Measurements from ENCODE around the gene PKP3. TPM values are rescaled to one million over a fixed set of nuclear protein-coding genes. Genes with fewer than 3 reads are reported as not detected.

PKP3 gene
- polyA plus RNA-seq, 1 of the 3 experiments (the other 2 are of a cell fraction): 1.4 TPM

DNA sequence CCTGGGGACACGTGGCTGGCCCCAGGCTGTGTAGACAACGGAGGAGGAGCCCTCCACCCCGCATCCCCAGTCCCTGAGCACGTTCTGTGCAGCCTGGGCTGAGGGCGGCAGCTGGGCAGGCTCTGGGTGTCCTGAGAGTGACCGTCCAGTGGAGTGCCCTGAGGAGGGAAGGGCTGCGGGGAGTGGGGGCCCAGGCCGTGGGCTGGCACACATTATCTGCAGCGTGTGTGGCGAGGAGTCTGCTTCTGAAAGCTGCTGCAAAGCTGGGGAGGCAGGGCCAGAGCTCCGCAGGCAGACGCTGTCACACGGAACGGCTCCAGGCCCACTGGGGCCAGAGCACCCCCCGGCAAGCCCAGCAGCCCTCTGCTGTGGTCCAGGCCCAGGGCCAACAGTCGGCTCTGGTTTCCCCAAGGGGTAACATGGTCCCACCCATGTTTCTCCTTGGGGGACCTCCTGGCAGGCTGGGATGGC, 48.6 kb downstream of the PKP3 start:
- Histone ChIP-seq H3K27ac (ENCODE audit: low read depth in 2 of 2, low read length in 1 of 2) (no peak overlapping the region; a peak in 1 of 4 replicates), H3K4me1 (ENCODE audit: control insufficient read depth in 1 of 2, insufficient read depth in 2 of 2, low read depth in 1 of 2, low read length in 1 of 2) (peaks cover 0 to 12% of the 10 kb centered on the region in 2 experiments; a peak in 1 of 4 replicates), H3K9me2 (no peaks in the 10 kb centered on the region), H3K9ac (no peak overlapping the region), H3K4me2 (no peak overlapping the region), H3K27me3 (ENCODE audit: insufficient read depth) (peaks cover 9% of the 10 kb centered on the region; the same call in 1 of the 2 replicates), H4K20me1 (ENCODE audit: insufficient read depth) (no peaks in the 10 kb centered on the region), H2AFZ (ENCODE audit: low read depth) (no peak overlapping the region), H3F3A (replicated peaks; ENCODE audit: insufficient read depth) (no peaks in the 10 kb centered on the region), H3K4me3 (ENCODE audit: low read depth in 2 of 2, low read length in 1 of 2) (no peak overlapping the region), H3K9me3 (no peaks in the 10 kb centered on the region), H3K36me3 (replicated peaks in 1 of 2; ENCODE audit: control insufficient read depth in 1 of 2, insufficient read depth in 2 of 2, low read length in 1 of 2) (no peaks in the 10 kb centered on the region), H3K79me2 (ENCODE audit: insufficient read depth) (no peaks in the 10 kb centered on the region)
- 40% methylated on average over 1 of the region's 16 CpGs for WGBS (ENCODE audit: low lambda C conversion rate)
- peak; percentile 80 for DNase-seq
- TF ChIP-seq SIN3A (IDR thresholded peaks at IDR 0.05; ENCODE audit: borderline replicate concordance, low read depth, low read length) (no peak), GABPA (IDR thresholded peaks at IDR 0.05; ENCODE audit: low read depth) (no peak), MXI1 (IDR thresholded peaks at IDR 0.05; ENCODE audit: low read depth, low read length) (no peak), NRF1 (IDR thresholded peaks at IDR 0.05; ENCODE audit: low read depth, low read length) (no peak), FOXJ3 (CRISPR knock-in tag; IDR thresholded peaks at IDR 0.05) (no peak), ELF1 (IDR thresholded peaks at IDR 0.05) (no peak), GATA2 (CRISPR knock-in tag; IDR thresholded peaks at IDR 0.05) (no peak), USF2 (IDR thresholded peaks at IDR 0.05; ENCODE audit: borderline replicate concordance, low read depth, low read length) (no peak), RFX5 (IDR thresholded peaks at IDR 0.05; ENCODE audit: low read length) (no peak), FOSL2 (IDR thresholded peaks at IDR 0.05; ENCODE audit: borderline replicate concordance, low read depth) (no peak), YY1 (IDR thresholded peaks at IDR 0.05; ENCODE audit: low read depth) (no peak), USF1 (IDR thresholded peaks at IDR 0.05; ENCODE audit: borderline replicate concordance, low read depth) (no peak), EP300 (IDR thresholded peaks at IDR 0.05; ENCODE audit: borderline replicate concordance in 1 of 2, low read depth in 1 of 2, low read length in 1 of 2) (no peak)
- TF ChIP-seq, protein P1, sequence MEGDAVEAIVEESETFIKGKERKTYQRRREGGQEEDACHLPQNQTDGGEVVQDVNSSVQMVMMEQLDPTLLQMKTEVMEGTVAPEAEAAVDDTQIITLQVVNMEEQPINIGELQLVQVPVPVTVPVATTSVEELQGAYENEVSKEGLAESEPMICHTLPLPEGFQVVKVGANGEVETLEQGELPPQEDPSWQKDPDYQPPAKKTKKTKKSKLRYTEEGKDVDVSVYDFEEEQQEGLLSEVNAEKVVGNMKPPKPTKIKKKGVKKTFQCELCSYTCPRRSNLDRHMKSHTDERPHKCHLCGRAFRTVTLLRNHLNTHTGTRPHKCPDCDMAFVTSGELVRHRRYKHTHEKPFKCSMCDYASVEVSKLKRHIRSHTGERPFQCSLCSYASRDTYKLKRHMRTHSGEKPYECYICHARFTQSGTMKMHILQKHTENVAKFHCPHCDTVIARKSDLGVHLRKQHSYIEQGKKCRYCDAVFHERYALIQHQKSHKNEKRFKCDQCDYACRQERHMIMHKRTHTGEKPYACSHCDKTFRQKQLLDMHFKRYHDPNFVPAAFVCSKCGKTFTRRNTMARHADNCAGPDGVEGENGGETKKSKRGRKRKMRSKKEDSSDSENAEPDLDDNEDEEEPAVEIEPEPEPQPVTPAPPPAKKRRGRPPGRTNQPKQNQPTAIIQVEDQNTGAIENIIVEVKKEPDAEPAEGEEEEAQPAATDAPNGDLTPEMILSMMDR (IDR thresholded peaks at IDR 0.05): no peak
- TF ChIP-seq, protein P2, sequence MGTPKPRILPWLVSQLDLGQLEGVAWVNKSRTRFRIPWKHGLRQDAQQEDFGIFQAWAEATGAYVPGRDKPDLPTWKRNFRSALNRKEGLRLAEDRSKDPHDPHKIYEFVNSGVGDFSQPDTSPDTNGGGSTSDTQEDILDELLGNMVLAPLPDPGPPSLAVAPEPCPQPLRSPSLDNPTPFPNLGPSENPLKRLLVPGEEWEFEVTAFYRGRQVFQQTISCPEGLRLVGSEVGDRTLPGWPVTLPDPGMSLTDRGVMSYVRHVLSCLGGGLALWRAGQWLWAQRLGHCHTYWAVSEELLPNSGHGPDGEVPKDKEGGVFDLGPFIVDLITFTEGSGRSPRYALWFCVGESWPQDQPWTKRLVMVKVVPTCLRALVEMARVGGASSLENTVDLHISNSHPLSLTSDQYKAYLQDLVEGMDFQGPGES (IDR thresholded peaks at IDR 0.05; ENCODE audit: low read depth, low read length): no peak
- CTCF ChIA-PET: interaction anchor here (1.1 to 2.6 kb wide), 2 partner anchors 46 to 75 kb away, joined by 3 to 12 read pairs; no protein-coding TSS in a partner anchor
- POLR2A ChIA-PET: interaction anchor here (0.8 to 1.1 kb wide), 2 partner anchors 36 to 344 kb away, joined by 3 to 4 read pairs; no protein-coding TSS in a partner anchor
